Stimulated activated naive CD8-positive, alpha-beta T cell treated with anti-CD3 and anti-CD28 coated beads, Interleukin-15, Interleukin-2, amounts not matched to agents 100 ng/mL and 50 ng/mL, for 24 hours (primary cell): Measurements from ENCODE around the gene PCCB.
A peak's percentile ranks its signal among the peaks of the same experiment; 100 is the strongest.
"Not testable (repeated sequence)": the region's sequence is repeated elsewhere in the genome, so short reads cannot be mapped to it uniquely, and the experiment has no call there.

ENCODE experiments used
- H3K27ac Mint-ChIP-seq: one replicate; pipeline ENCODE4 v1.8.0; 2021; ENCODE audit warnings: mild to moderate bottlenecking, mixed read lengths
- H3K27me3 Mint-ChIP-seq: one replicate; pipeline ENCODE4 v1.8.0; 2021; ENCODE audit warnings: mixed read lengths
- H3K36me3 Mint-ChIP-seq: one replicate; pipeline ENCODE4 v1.8.0; 2021; ENCODE audit warnings: low read depth, mixed read lengths
- H3K4me1 Mint-ChIP-seq: one replicate; pipeline ENCODE4 v1.8.0; 2021; ENCODE audit warnings: low read depth, mixed read lengths
- H3K4me3 Mint-ChIP-seq: one replicate; pipeline ENCODE4 v1.8.0; 2021; ENCODE audit warnings: mild to moderate bottlenecking, mixed read lengths
- H3K9me3 Mint-ChIP-seq: one replicate; pipeline ENCODE4 v1.8.0; 2021; ENCODE audit warnings: mixed read lengths

Gene PCCB

DNA sequence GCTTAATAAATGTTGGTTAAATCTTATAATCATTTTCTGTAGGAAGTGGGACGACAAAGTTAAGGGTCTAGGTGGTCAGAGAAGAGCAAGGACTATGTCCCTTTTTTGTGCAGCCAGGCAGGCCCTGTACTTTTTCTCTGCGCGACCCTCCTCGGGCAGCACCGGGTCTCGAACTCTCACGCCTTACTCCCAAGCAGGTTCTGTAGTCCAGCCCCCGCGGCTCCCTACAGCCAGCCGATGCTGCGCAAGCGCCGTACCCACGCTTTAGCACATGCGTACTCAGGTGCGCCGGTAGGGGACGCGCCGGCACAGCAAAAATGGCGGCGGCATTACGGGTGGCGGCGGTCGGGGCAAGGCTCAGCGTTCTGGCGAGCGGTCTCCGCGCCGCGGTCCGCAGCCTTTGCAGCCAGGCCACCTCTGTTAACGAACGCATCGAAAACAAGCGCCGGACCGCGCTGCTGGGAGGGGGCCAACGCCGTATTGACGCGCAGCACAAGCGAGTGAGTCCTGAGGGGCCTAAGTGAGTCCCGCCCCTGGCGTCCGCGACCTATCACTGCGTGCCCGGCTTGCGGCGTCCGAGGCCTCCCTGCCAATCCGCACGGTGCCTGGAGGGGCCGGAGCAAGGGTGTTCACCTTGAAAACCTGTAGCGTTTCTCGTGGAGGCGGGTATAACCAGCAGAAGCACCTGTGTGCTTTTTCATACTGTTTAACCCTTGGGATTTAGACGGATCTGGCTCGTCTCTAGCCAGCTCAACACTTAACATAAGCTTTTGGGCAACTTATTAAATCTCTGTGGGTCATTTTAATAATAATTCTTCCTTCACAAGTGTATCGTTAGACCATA is at the start of gene PCCB:
PCCB (plus strand) TSS at position 282 of the 844 bp plus-strand sequence; CDS start at position 318, 36 bp downstream.
- H3K9me3 Mint-ChIP-seq, result no peaks in the 10 kb centered on the region
- no peaks in the 10 kb centered on the region for H3K27me3 Mint-ChIP-seq
- peak within 1 kb of the TSS; percentile 88 for H3K27ac Mint-ChIP-seq
- peaks cover 20% of the 10 kb centered on the region for H3K4me1 Mint-ChIP-seq
- H3K4me3 Mint-ChIP-seq, result peak within 1 kb of the TSS; percentile 90
- peaks cover 4% of the 10 kb centered on the region for H3K36me3 Mint-ChIP-seq

DNA sequence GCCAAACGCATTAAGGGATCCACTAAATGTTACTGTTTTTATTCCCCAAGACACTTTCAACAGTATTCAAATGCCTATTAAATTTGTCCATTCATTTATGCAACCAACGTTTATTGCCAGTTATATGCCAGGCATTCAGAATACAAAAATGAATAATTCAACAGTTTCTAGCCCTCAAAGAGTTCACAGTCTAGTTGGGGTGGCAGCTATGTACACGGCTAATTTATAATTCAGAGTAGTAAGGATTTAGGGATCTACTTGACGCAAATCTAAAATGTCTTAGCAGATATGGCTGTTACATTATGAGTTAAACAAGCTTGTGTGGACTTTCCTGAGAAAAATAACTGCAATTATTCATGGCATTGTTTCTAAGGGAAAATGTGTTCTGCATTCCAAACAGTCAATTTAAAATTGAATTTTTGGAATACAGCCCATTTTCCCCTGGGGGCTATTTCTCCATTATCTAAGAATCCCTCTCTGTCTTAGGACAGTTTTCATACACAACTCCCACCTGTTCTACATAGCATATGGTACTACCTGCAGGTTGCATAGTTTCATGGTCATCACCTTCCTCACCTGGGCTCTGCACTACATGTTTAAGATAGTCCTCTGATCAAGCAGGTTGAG is 42.5 kb upstream of the PCCB start:
- Mint-ChIP-seq H3K36me3 (no peaks in the 10 kb centered on the region), H3K27ac (no peak overlapping the region), H3K9me3 (no peaks in the 10 kb centered on the region), H3K4me1 (no peaks in the 10 kb centered on the region), H3K27me3 (peaks cover 20% of the 10 kb centered on the region), H3K4me3 (no peak overlapping the region)

DNA sequence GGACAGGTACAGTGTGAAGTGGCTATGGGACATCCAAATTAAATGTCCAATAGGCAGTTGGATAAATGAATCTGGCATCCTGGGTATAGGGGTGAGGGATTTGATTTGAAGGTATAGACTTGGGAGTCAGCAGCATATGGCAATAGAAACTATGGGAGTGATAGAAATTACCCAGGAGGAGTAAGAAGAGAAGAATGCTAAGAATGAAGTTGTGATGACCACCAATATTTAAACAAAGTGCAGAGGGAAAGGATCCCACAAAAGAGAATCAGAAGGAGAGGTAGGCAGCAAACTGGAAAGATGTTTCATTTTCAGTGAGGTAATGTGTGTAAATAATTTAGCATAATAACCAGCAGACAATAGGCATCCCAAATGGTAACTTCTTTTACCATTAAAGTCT is 40.2 kb upstream of the PCCB start:
- no peak overlapping the region for H3K27ac Mint-ChIP-seq
- H3K36me3 Mint-ChIP-seq, result no peaks in the 10 kb centered on the region
- no peaks in the 10 kb centered on the region for H3K4me1 Mint-ChIP-seq
- H3K27me3 Mint-ChIP-seq, result peaks cover 20% of the 10 kb centered on the region
- no peaks in the 10 kb centered on the region for H3K9me3 Mint-ChIP-seq
- H3K4me3 Mint-ChIP-seq, result no peak overlapping the region

DNA sequence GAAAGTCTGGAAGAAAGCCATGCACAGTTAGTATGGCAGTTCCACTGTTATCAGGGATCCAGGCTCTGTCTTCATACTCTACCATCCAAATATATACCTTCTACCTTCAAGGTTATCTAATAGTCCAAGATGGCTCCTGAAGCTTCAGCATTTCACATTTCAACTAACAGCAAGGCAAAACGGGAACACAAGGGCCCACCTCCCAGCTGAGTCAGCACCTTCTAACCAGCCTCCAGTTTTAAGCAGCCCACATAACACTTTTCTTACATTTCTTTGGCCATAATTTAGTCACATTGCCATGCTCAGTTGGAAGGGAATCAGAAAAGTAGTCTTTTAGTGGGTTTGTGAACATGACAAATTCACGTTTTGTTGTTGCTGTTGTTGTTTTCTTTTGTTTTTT is 38.6 kb upstream of the PCCB start:
- Mint-ChIP-seq H3K27me3 (peaks cover 16% of the 10 kb centered on the region), H3K27ac (no peak overlapping the region), H3K4me1 (no peaks in the 10 kb centered on the region), H3K4me3 (no peak overlapping the region), H3K36me3 (no peaks in the 10 kb centered on the region), H3K9me3 (no peaks in the 10 kb centered on the region)

DNA sequence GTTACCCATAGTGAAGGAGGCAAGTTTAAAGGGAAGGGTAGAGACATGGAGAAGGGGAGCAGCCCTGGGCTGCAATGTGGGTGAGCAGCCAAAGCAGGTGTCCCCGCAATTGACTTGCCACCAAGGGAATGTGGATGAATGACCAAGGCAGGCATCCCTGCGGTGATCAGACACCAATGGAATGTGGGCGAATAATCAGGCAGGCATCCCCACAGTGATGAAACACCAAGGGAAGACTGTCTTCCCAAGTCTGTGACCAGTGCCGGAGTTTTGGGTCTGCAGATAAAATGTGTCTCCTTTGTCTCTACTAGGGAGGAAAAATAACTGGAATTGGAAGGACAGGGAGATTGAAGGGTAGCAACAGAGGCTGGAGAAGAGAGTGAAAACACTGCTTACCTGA is 27.4 kb upstream of the PCCB start:
- not testable (repeated sequence) for H3K27ac Mint-ChIP-seq, H3K9me3 Mint-ChIP-seq, H3K4me1 Mint-ChIP-seq, H3K4me3 Mint-ChIP-seq, H3K36me3 Mint-ChIP-seq, H3K27me3 Mint-ChIP-seq

DNA sequence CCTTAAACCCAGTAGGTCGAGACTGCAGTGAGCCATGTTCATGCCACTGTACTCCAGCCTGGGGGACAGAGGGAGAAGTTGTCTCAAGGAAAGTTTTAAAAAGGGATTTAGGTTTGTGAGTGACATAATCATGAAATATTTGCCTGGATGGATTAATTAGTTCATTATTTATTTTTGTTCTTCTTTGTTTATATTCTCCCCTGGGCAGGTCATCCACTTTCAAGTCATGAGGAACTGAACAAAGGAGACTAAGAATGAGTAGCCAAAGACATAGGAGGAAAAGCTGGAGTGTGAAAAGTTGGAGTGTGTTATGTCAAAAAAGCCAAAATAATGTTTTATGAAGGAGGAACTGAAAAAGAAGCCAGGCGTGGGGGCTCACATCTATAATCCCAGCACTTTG is 17.7 kb upstream of the PCCB start:
- Mint-ChIP-seq H3K27me3 (no peaks in the 10 kb centered on the region), H3K27ac (no peak overlapping the region), H3K4me1 (no peaks in the 10 kb centered on the region), H3K9me3 (no peaks in the 10 kb centered on the region), H3K36me3 (no peaks in the 10 kb centered on the region), H3K4me3 (no peak overlapping the region)

DNA sequence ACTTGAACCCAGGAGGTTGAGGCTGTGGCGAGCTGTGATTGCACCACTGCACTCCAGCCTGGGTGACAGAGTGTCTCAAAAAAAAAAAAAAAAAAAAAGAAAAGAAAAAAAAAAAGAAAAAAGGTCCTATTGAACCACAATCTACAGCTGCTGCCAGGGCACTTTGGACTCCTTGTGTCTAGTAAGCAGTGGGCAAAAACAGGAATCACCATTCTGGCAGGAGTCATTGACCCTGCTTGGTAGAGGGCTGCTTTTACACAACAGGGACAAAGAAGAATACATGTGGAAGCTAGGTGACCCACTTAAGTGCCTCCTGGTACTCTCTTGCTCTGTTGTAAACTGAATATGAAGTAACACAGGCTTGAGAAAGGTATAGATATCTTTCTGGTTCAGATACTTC is 14.6 kb upstream of the PCCB start:
- Mint-ChIP-seq H3K4me3 (no peak overlapping the region), H3K4me1 (no peaks in the 10 kb centered on the region), H3K36me3 (no peaks in the 10 kb centered on the region), H3K27ac (no peak overlapping the region), H3K27me3 (no peaks in the 10 kb centered on the region), H3K9me3 (no peaks in the 10 kb centered on the region)

DNA sequence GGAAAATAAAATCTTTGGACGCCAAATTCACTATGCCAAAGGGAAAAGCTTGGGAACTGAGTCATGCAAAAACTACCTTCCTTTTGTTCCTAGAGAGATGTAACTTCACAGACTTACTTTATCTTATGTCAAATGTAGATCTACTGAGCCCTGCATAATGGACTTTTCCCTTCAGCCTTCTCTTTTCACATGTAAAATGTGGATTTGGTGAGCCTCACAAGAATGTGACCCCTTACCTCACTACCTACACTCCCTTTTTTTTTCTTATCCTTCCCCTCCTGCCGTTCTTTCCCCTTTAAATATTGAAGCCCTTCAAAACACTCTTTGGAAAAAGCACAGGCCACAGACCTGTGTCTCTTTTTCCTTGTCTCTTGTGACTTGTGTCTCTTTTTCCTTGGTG is 14.0 kb upstream of the PCCB start:
- no peaks in the 10 kb centered on the region for H3K27me3 Mint-ChIP-seq
- no peak overlapping the region for H3K4me3 Mint-ChIP-seq
- H3K36me3 Mint-ChIP-seq, result no peaks in the 10 kb centered on the region
- H3K9me3 Mint-ChIP-seq, result no peaks in the 10 kb centered on the region
- no peak overlapping the region for H3K27ac Mint-ChIP-seq
- no peaks in the 10 kb centered on the region for H3K4me1 Mint-ChIP-seq

DNA sequence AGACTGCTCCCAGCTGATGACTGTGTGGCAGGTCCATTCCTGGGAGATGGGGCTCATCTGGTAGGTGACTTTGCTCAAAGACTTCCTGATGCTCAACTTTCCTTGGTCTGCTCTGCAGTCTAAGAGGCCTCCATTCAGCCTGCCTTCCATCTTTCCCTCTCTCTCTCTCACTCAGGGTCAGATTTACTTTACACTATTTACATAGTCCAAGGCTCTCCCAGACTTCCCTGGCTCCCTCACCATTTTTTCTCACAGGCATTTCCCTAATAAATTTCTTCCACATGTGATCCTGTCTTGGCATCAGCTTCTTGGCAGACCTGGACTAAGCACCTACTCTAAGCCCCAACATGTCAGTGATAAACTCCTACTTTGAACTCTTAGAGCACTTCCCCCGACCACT is 13.0 kb upstream of the PCCB start:
- Mint-ChIP-seq H3K9me3 (no peaks in the 10 kb centered on the region), H3K4me3 (no peak overlapping the region), H3K4me1 (no peaks in the 10 kb centered on the region), H3K27me3 (no peaks in the 10 kb centered on the region), H3K27ac (no peak overlapping the region), H3K36me3 (no peaks in the 10 kb centered on the region)

DNA sequence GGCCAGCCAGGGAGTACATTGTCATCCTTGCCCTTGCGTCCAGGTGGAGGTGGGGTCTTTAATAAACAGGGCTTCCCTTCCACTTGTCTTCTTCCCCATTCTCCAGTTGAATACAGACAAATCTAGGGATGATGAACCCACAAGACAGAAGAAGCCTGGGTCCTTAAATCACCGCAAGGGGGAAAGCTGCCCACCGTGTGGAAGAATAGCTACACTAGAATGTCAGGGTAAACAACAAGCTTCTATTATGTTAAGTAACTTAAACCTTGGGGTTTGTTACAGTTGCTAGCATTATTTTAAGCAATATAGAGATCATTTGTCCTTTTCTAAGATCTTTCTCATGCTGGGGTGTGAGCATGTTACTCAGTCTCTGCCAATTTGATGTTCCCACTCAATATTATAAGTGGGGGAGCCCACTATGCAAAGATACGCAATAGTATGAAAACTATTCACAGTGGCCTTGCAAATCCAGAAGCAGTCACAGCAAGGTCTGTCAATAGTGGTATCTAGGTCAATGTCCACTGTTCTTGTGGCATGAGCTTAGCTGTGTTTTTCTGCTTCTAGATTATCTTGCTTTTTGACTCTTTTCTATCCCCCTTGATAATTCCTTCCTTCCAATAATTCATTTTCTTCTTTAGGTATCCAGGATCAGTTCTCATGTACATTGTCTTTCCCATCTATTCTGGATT is 12.0 kb upstream of the PCCB start:
- Mint-ChIP-seq H3K27me3 (no peaks in the 10 kb centered on the region), H3K9me3 (no peaks in the 10 kb centered on the region), H3K4me1 (no peaks in the 10 kb centered on the region), H3K27ac (no peak overlapping the region), H3K36me3 (no peaks in the 10 kb centered on the region), H3K4me3 (no peak overlapping the region)

DNA sequence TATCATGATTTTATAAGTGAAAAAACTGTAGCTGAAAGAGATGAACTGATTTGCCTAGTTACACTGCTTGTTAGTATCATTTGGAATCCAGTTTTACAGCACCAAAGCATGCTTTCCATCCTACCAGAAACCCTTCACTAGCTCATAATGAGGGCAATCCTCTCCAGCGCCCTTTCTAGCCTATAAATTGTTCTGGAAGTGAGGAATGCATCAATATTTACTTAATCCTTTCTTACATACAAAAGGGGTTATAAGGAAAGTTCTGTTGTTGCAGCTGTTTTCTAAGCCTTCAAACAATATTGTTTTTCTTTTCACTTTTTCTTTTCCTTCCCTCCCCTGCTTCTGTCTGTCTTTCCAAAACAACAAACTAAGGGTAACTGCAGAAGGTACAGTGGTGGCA is 11.0 kb upstream of the PCCB start:
- no peak overlapping the region for H3K27ac Mint-ChIP-seq
- no peaks in the 10 kb centered on the region for H3K27me3 Mint-ChIP-seq
- H3K4me3 Mint-ChIP-seq, result no peak overlapping the region
- H3K9me3 Mint-ChIP-seq, result no peaks in the 10 kb centered on the region
- no peaks in the 10 kb centered on the region for H3K36me3 Mint-ChIP-seq
- no peaks in the 10 kb centered on the region for H3K4me1 Mint-ChIP-seq

DNA sequence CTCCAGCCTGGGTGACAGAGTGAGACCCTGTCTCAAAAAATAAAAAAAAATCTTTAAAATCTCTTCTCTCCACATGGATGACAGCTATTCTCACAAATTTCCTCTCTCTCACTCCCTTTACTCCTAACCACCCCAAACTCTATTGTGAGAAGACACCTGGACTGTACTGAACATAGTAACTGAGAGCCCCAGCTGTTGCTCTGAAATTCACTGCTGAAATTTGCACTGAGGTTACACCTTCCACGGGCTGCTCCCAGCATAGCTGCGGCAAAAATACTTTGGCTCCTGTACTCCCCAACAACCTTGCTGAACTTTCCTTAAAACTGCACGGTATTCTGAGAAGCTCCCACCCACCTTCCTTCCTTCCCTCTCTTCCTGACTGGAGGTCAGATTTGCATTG is 4.4 kb upstream of the PCCB start:
- H3K36me3 Mint-ChIP-seq, result no peaks in the 10 kb centered on the region
- peaks cover 6% of the 10 kb centered on the region for H3K4me1 Mint-ChIP-seq
- no peak overlapping the region for H3K4me3 Mint-ChIP-seq
- H3K27ac Mint-ChIP-seq, result no peak overlapping the region
- H3K27me3 Mint-ChIP-seq, result no peaks in the 10 kb centered on the region
- no peaks in the 10 kb centered on the region for H3K9me3 Mint-ChIP-seq

DNA sequence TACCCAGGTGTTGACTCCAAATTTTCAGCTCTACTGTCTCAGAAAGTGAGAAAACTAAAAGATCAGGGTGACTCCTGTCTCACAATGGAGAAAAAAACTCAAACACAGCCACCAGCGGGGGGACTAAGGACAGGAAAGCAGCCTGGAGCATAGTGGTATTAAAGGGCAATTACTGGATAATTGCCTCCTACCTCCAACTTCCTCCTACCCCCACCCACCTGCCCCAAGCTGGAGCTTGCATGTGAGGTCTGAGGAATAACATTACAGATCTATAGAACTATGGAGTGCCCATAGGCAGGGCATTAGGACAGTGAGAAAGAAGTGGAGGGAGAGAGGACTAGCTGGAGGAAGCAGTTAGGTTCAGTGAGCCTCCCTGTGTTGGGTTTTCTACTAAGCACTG is 2.7 kb upstream of the PCCB start:
- no peak overlapping the region for H3K27ac Mint-ChIP-seq
- no peaks in the 10 kb centered on the region for H3K9me3 Mint-ChIP-seq
- no peaks in the 10 kb centered on the region for H3K36me3 Mint-ChIP-seq
- no peak overlapping the region for H3K4me3 Mint-ChIP-seq
- no peaks in the 10 kb centered on the region for H3K27me3 Mint-ChIP-seq
- H3K4me1 Mint-ChIP-seq, result peaks cover 20% of the 10 kb centered on the region

DNA sequence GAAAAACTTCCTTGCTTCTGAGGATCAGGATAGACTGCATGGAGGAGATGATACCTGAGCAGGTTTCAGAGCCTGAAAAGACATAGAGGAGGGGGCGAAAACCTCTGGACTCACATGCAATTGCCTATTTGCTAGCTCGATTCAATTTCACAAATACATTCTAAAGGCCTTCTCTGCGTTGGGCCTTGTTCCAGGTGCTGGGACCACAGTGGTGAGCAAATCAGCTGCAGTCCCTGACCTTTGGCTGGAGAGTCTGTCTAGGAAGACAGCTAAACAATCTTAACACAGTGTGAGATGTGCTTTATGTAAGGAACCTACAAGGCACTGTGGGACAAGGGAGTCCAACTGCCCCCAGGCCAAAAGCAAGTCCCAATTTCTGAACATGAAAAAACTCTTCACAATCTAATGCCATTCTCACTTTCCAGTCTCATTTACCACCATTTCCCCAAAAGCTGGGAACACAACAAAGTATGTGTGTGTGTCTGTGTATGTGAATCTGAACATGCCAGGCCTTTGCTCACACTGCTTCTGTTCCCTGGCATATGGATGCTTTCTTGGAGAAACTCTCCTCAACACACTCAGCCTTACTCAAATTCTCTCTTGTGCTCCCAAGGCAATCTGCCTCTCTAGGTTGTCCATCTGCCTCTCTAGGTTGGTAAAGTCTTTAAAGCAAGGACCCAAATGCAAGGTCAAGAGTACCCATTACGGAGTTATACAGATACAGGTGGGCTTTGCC is 2.1 kb upstream of the PCCB start:
- Mint-ChIP-seq H3K36me3 (no peaks in the 10 kb centered on the region), H3K4me3 (no peak overlapping the region), H3K27ac (no peak overlapping the region), H3K9me3 (no peaks in the 10 kb centered on the region), H3K4me1 (peaks cover 20% of the 10 kb centered on the region), H3K27me3 (no peaks in the 10 kb centered on the region)

DNA sequence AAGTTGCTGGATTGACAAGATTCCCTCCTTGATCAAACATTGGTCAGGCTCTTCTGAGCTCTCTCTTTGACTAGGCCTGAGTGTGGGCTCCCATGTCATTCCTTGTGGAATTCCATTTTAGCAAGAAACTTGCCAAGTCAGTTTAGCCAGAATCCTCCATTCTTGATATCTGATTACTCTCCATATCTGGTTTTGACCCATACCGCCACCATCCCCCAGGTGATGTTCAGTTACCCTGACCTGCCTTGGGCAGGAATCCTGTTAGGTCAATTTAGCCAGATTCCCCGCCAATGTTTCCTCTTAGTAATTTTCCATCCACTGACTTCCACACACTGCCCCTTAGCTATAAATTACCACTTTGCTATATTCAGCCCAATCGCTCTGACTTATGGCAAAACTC is 1.0 kb upstream of the PCCB start:
- Mint-ChIP-seq H3K4me3 (no peak overlapping the region), H3K9me3 (no peaks in the 10 kb centered on the region), H3K4me1 (peaks cover 20% of the 10 kb centered on the region), H3K27ac (no peak overlapping the region), H3K27me3 (no peaks in the 10 kb centered on the region), H3K36me3 (no peaks in the 10 kb centered on the region)
